Measurements from ENCODE around the gene NUB1.

NUB1 gene

DNA sequence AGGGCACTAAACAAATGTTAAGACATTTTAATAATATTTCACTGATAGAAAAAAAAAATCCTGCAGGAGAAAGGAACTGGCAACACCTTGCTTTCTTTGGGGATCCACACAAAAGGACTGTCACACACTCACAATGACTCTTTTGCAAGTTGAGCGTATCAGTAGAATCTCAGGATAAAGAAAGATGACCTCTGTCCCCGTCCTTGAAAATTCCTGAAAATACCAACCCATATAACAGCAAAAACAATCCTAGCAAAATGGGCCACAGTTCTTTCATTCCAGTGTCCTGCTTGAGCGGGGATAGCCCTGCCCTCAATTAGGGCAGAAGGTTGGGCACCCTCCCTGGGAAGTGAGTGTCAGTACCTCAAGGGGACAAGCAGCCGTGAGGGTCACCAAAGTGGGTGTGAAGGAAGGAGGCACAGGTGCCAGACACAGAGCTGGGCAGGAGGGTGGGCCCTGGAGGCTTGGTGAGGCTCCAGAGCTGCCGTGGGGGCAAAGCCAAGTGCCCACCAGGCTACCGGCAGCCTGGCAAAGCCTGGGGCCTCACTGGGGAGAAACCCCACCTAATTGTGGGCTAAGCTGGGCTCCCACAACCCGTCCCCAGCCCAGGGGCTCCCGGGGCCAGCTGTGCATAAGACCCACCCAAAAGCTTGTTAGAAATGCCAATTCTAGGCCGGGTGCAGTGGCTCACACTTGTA is 65.4 kb downstream of the NUB1 start:
- H3K27ac ChIP-seq (ENCODE audit: low read depth, low read length) = no peak overlapping the region
- peaks cover 2% of the 10 kb centered on the region for H3K79me1 ChIP-seq (ENCODE audit: low read length)
- WGBS (ENCODE audit: extremely low coverage, insufficient coverage, low lambda C conversion rate) = no CpG with 5 or more reads among the region's 9 CpGs
- H2BK120ac ChIP-seq (ENCODE audit: low read depth, low read length) = no peak overlapping the region
- no peak for DNase-seq
- no peak overlapping the region for H3K4me2 ChIP-seq (ENCODE audit: low read length)
- no peak overlapping the region for H3K18ac ChIP-seq (ENCODE audit: low read length)
- no peak overlapping the region for H3K56ac ChIP-seq (ENCODE audit: low read length)
- H3K9ac ChIP-seq (ENCODE audit: low read length) = no peak overlapping the region
- peaks cover 15% of the 10 kb centered on the region for H3K4me1 ChIP-seq (ENCODE audit: control insufficient read depth, low read depth, low read length)
- H3K36me3 ChIP-seq (ENCODE audit: control insufficient read depth, insufficient read depth, low read length) = no peaks in the 10 kb centered on the region
- H3K79me2 ChIP-seq (ENCODE audit: control insufficient read depth, insufficient read depth, low read length) = no peaks in the 10 kb centered on the region
- no peaks in the 10 kb centered on the region for H3K27me3 ChIP-seq (ENCODE audit: insufficient read depth, low read length, poor library complexity)
- H2BK5ac ChIP-seq (ENCODE audit: low read length) = no peak overlapping the region
- H2AK5ac ChIP-seq (ENCODE audit: low read length) = no peak overlapping the region
- no peak overlapping the region for H3K23ac ChIP-seq (ENCODE audit: low read length)
- no peak overlapping the region for H4K8ac ChIP-seq (ENCODE audit: low read depth, low read length)
- no peak overlapping the region for H2BK15ac ChIP-seq (replicated peaks; ENCODE audit: low read depth)
- no peak overlapping the region for H4K5ac ChIP-seq (ENCODE audit: low read length)
- H3K4ac ChIP-seq (ENCODE audit: low read depth, low read length) = no peak overlapping the region
- no peak overlapping the region for H3K4me3 ChIP-seq (ENCODE audit: low read length)

DNA sequence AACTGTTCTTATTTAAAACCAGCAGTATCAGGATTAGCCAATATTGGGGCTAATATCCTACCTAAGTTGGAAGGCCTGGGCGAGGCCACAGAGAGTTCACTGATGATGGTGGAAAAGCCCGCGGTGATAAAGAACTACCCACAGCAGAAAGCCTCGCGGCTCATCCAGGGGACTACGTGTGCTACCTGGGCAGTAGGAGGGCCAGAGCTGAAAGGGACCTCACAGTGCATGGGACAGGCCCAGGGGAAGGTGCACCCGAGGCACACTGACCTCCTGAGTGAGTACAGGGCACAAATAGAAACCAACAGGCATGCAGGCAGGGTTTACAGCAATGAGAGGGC is 66.9 kb downstream of the NUB1 start:
- no peak overlapping the region for H3K18ac ChIP-seq (ENCODE audit: low read length)
- no peak overlapping the region for H3K4ac ChIP-seq (ENCODE audit: low read depth, low read length)
- H3K36me3 ChIP-seq (ENCODE audit: control insufficient read depth, insufficient read depth, low read length) = no peaks in the 10 kb centered on the region
- no CpG with 5 or more reads among the region's 7 CpGs for WGBS (ENCODE audit: extremely low coverage, insufficient coverage, low lambda C conversion rate)
- H3K4me3 ChIP-seq (ENCODE audit: low read length) = peak overlapping the region; percentile 70
- no peak overlapping the region for H2BK5ac ChIP-seq (ENCODE audit: low read length)
- no peak overlapping the region for H4K8ac ChIP-seq (ENCODE audit: low read depth, low read length)
- no peak overlapping the region for H4K5ac ChIP-seq (ENCODE audit: low read length)
- H3K79me1 ChIP-seq (ENCODE audit: low read length) = peaks cover 2% of the 10 kb centered on the region
- H3K56ac ChIP-seq (ENCODE audit: low read length) = peak overlapping the region; percentile 94
- H3K4me1 ChIP-seq (ENCODE audit: control insufficient read depth, low read depth, low read length) = peaks cover 15% of the 10 kb centered on the region
- no peaks in the 10 kb centered on the region for H3K79me2 ChIP-seq (ENCODE audit: control insufficient read depth, insufficient read depth, low read length)
- H2AK5ac ChIP-seq (ENCODE audit: low read length) = peak overlapping the region; percentile 74
- no peaks in the 10 kb centered on the region for H3K27me3 ChIP-seq (ENCODE audit: insufficient read depth, low read length, poor library complexity)
- H3K9ac ChIP-seq (ENCODE audit: low read length) = peak overlapping the region; percentile 92
- no peak for DNase-seq
- H3K4me2 ChIP-seq (ENCODE audit: low read length) = peak overlapping the region; percentile 87
- H3K23ac ChIP-seq (ENCODE audit: low read length) = no peak overlapping the region
- no peak overlapping the region for H2BK15ac ChIP-seq (replicated peaks; ENCODE audit: low read depth)
- no peak overlapping the region for H3K27ac ChIP-seq (ENCODE audit: low read depth, low read length)
- H2BK120ac ChIP-seq (ENCODE audit: low read depth, low read length) = no peak overlapping the region

DNA sequence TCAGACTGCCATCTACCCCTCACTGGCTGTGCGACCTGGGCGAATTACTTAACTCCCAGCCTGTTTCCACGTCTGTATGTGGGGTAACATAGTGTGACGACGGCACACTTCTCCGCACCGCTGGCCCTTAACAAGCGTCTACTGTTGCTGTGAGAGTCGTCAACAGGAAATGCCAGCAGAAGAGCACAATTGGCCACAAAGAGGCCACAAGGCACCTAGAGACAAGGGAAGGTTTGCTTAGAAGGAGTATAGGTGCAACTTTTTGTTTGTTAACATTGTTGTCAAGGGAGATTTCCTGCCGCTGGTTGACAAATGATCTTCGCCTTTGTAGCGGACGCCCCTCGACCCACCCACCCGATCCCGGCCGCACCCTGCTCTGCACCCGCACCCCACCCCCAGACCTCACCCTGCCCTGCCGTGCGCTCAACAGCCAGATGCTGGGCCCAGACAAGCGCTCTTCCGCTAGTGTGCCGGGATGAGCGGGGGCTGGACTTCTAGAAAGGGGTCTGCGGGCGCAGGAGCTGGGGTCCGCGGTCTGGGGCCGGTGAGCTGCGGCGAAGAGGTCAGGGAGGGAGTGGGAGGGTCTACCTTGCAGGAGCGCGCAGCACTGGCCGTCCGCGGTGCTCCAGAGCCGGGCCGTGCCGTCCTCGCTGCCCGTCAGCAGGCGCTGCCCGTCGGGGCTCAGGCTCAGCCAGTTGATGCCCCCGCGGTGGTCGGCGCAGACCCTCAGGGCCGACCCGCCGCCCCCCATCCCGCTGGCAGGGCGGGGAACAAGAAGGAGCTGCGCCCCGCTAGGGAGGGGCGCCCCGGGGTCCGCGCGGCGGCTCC is 67.4 kb downstream of the NUB1 start:
- Histone ChIP-seq H3K18ac (ENCODE audit: low read length) (peak overlapping the region; percentile 94), H3K4ac (ENCODE audit: low read depth, low read length) (peak overlapping the region; percentile 56), H3K27me3 (ENCODE audit: insufficient read depth, low read length, poor library complexity) (no peaks in the 10 kb centered on the region), H2BK5ac (ENCODE audit: low read length) (no peak overlapping the region), H3K9ac (ENCODE audit: low read length) (peak overlapping the region; percentile 92), H3K4me1 (ENCODE audit: control insufficient read depth, low read depth, low read length) (peaks cover 15% of the 10 kb centered on the region), H3K23ac (ENCODE audit: low read length) (peak overlapping the region; percentile 94), H2BK15ac (replicated peaks; ENCODE audit: low read depth) (no peak overlapping the region), H3K56ac (ENCODE audit: low read length) (peak overlapping the region; percentile 94), H3K4me3 (ENCODE audit: low read length) (peak overlapping the region; percentile 70), H3K27ac (ENCODE audit: low read depth, low read length) (peak overlapping the region; percentile 44), H2AK5ac (ENCODE audit: low read length) (peak overlapping the region; percentile 74), H4K5ac (ENCODE audit: low read length) (no peak overlapping the region), H3K4me2 (ENCODE audit: low read length) (peak overlapping the region; percentile 87), H2BK120ac (ENCODE audit: low read depth, low read length) (peak overlapping the region; percentile 2), H4K8ac (ENCODE audit: low read depth, low read length) (no peak overlapping the region), H3K79me2 (ENCODE audit: control insufficient read depth, insufficient read depth, low read length) (no peaks in the 10 kb centered on the region), H3K79me1 (ENCODE audit: low read length) (peaks cover 2% of the 10 kb centered on the region), H3K36me3 (ENCODE audit: control insufficient read depth, insufficient read depth, low read length) (no peaks in the 10 kb centered on the region)
- WGBS (ENCODE audit: extremely low coverage, insufficient coverage, low lambda C conversion rate) = no CpG with 5 or more reads among the region's 61 CpGs
- peak; percentile 89 for DNase-seq

DNA sequence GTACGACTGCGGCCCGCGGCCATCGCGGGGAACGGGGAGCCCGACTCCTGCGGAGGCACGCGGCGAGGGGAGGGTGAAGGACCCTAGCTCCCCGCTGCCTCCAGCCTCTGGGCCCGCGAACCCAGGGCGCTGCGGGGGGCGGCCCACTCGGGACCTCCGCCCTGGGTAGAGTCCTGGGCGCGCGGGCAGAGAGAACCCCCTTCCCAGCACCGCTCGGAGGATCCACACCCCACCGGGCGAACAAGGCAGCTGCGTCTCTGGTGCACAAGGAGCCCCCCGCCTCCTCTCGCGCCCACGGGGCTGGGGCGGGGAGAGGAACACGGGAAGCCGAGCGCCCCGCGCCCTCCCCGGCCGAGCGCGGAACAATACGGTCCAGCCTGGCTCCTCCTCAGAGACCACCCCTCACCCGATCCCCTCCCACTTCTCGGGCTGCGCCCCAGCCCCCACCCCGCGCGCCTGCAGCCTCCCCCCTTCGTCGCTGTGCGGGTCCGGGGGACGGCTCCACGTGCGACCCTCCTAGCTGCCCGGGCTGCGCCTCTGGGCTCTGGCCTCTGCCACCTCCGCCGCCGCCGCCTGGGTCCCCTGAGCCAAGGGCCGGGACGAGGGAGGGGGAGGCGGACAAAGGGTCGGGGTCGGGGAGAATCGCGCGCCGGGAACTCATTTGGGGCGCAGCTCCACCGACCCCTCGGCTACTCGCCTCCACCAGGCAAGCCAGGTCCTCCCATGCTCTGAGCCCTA is 68.2 kb downstream of the NUB1 start, which contains the start of gene WDR86:
Gene WDR86 (minus strand): TSS at position 372 of the 738 bp plus-strand sequence. CDS start 449 bp downstream, outside the sequence.
- Histone ChIP-seq H3K36me3 (ENCODE audit: control insufficient read depth, insufficient read depth, low read length) (no peaks in the 10 kb centered on the region), H2BK120ac (ENCODE audit: low read depth, low read length) (peak within 1 kb of the TSS; percentile 74), H3K4me1 (ENCODE audit: control insufficient read depth, low read depth, low read length) (peaks cover 15% of the 10 kb centered on the region), H3K9ac (ENCODE audit: low read length) (peak within 1 kb of the TSS; percentile 92), H3K27me3 (ENCODE audit: insufficient read depth, low read length, poor library complexity) (no peaks in the 10 kb centered on the region), H2BK5ac (ENCODE audit: low read length) (no peak within 1 kb of the TSS), H3K4ac (ENCODE audit: low read depth, low read length) (peak within 1 kb of the TSS; percentile 76), H4K8ac (ENCODE audit: low read depth, low read length) (peak within 1 kb of the TSS; percentile 1), H2AK5ac (ENCODE audit: low read length) (no peak within 1 kb of the TSS), H3K4me3 (ENCODE audit: low read length) (peak within 1 kb of the TSS; percentile 70), H2BK15ac (replicated peaks; ENCODE audit: low read depth) (no peak within 1 kb of the TSS), H3K79me2 (ENCODE audit: control insufficient read depth, insufficient read depth, low read length) (no peaks in the 10 kb centered on the region), H3K27ac (ENCODE audit: low read depth, low read length) (peak within 1 kb of the TSS; percentile 44), H3K79me1 (ENCODE audit: low read length) (peaks cover 2% of the 10 kb centered on the region), H3K4me2 (ENCODE audit: low read length) (peak within 1 kb of the TSS; percentile 87), H3K18ac (ENCODE audit: low read length) (peak within 1 kb of the TSS; percentile 94), H3K23ac (ENCODE audit: low read length) (peak within 1 kb of the TSS; percentile 94), H4K5ac (ENCODE audit: low read length) (no peak within 1 kb of the TSS), H3K56ac (ENCODE audit: low read length) (peak within 1 kb of the TSS; percentile 94)
- DNase-seq = peak; percentile 50
- WGBS (ENCODE audit: extremely low coverage, insufficient coverage, low lambda C conversion rate) = no CpG with 5 or more reads among the region's 75 CpGs

DNA sequence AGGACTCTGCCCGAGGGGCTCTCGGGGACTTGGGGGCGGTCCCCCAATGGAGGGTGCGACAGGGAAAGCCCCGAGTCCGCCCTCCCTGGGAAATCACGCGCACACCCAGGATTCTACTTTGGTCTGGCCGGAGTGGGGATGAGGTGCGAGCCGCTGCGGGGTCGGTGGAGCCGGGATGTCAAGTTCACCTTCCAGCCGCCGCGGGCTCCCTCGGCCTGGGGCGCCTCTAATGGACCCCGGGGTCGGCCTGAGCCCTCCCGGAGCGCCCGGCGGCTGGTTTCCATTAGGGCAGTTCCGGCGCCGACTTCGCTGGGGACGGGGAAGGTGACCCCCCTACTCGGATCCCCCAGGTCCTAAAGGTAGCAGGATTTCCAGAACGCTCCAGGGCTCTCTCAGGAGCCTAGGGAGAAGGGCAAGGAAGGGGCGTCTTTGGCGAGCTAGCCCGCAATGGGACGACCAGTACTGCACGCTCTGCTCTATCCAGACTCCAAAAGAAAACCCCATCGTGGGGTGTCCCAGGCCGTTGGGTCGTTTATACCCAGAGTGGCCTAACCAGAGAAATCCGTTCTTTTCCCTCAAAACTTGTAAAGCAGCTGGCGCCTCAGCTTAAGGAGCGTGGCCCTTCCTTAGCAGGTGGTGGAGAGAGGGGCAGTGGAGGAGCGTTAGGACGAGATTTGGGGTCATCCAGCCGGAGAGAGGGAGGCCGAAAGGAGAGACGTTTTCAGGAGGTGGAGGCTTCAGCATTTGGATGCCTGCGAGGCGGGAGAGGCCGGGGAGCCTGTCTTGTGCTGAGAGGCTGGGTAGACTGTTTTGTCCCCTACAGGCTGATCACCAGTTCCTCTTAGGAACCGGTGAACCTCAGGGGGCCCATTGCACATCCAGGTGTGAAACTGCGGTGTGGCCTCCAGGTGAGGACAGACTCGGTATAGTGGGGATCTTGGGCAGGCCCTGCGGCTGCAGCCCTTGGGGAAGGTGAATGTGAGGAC is 69.1 kb downstream of the NUB1 start:
- Histone ChIP-seq H3K18ac (ENCODE audit: low read length) (peak overlapping the region; percentile 94), H2BK15ac (replicated peaks; ENCODE audit: low read depth) (no peak overlapping the region), H2BK120ac (ENCODE audit: low read depth, low read length) (peak overlapping the region; percentile 74), H3K79me1 (ENCODE audit: low read length) (peaks cover 2% of the 10 kb centered on the region), H3K36me3 (ENCODE audit: control insufficient read depth, insufficient read depth, low read length) (no peaks in the 10 kb centered on the region), H3K23ac (ENCODE audit: low read length) (peak overlapping the region; percentile 89), H3K79me2 (ENCODE audit: control insufficient read depth, insufficient read depth, low read length) (no peaks in the 10 kb centered on the region), H2AK5ac (ENCODE audit: low read length) (peak overlapping the region; percentile 9), H4K8ac (ENCODE audit: low read depth, low read length) (peak overlapping the region; percentile 1), H4K5ac (ENCODE audit: low read length) (no peak overlapping the region), H3K27me3 (ENCODE audit: insufficient read depth, low read length, poor library complexity) (no peaks in the 10 kb centered on the region), H3K4ac (ENCODE audit: low read depth, low read length) (peak overlapping the region; percentile 76), H3K4me2 (ENCODE audit: low read length) (peak overlapping the region; percentile 87), H2BK5ac (ENCODE audit: low read length) (peak overlapping the region; percentile 35), H3K4me3 (ENCODE audit: low read length) (peak overlapping the region; percentile 70), H3K27ac (ENCODE audit: low read depth, low read length) (no peak overlapping the region), H3K4me1 (ENCODE audit: control insufficient read depth, low read depth, low read length) (peaks cover 15% of the 10 kb centered on the region), H3K9ac (ENCODE audit: low read length) (peak overlapping the region; percentile 92), H3K56ac (ENCODE audit: low read length) (peak overlapping the region; percentile 94)
- no CpG with 5 or more reads among the region's 55 CpGs for WGBS (ENCODE audit: extremely low coverage, insufficient coverage, low lambda C conversion rate)
- DNase-seq = peak; percentile 83

Measured in mesendoderm (in vitro differentiated cells).